Stimulated activated CD8-positive, alpha-beta memory T cell treated with anti-CD3 and anti-CD28 coated beads, Interleukin-7, amount 100 ng/mL, for 24 hours (primary cell): ENCODE results near the gene MITF.

ENCODE experiments used
- DNase-seq: peaks from one replicate; pipeline ENCODE4 v3.0.0-alpha.2; 2020; ENCODE audit warnings: low read depth

MITF gene

GRCh38 chr3:69729147-69729919 is 9.9 kb upstream of the MITF start:
- no peak for DNase-seq

GRCh38 chr3:69731080-69731479 is 8.2 kb upstream of the MITF start:
- DNase-seq = no peak

- no peak for DNase-seq
Measured at GRCh38 chr3:69735893-69736292, 3.4 kb upstream of the MITF start.

GRCh38 chr3:69737392-69737791 is 1.9 kb upstream of the MITF start:
- no peak for DNase-seq

- no peak for DNase-seq
Measured at GRCh38 chr3:69738315-69738714, 949 bp upstream of the MITF start.

- DNase-seq = no peak
Measured at GRCh38 chr3:69738859-69739203, 433 bp upstream of the MITF start.

- DNase-seq = no peak
Measured at GRCh38 chr3:69740103-69741021, 1.1 kb downstream of the MITF start.

GRCh38 chr3:69741032-69741767 is 1.9 kb downstream of the MITF start:
- DNase-seq = no peak

- no peak for DNase-seq
Measured at GRCh38 chr3:69742391-69742790, 3.1 kb downstream of the MITF start.

GRCh38 chr3:69743975-69744906 is 5.0 kb downstream of the MITF start:
- no peak for DNase-seq

- DNase-seq = no peak
Measured at GRCh38 chr3:69745505-69745904, 6.2 kb downstream of the MITF start.

GRCh38 chr3:69746119-69746518 is 6.9 kb downstream of the MITF start:
- no peak for DNase-seq

- DNase-seq = no peak
Measured at GRCh38 chr3:69747511-69748258, 8.4 kb downstream of the MITF start.

GRCh38 chr3:69748503-69748902 is 9.2 kb downstream of the MITF start:
- no peak for DNase-seq

- DNase-seq = no peak
Measured at GRCh38 chr3:69749461-69749860, 10.2 kb downstream of the MITF start.

GRCh38 chr3:69750549-69750948 is 11.3 kb downstream of the MITF start:
- DNase-seq = no peak

GRCh38 chr3:69751074-69751476 is 11.8 kb downstream of the MITF start:
- no peak for DNase-seq

- no peak for DNase-seq
Measured at GRCh38 chr3:69752241-69752640, 13.0 kb downstream of the MITF start.

- no peak for DNase-seq
Measured at GRCh38 chr3:69753179-69753775, 14.0 kb downstream of the MITF start.

GRCh38 chr3:69755795-69756194 is 16.5 kb downstream of the MITF start:
- DNase-seq = no peak
